Neural progenitor cell (in vitro differentiated cells): Measurements from ENCODE around the gene PHC3. TPM values are rescaled to one million over a fixed set of nuclear protein-coding genes. Genes with fewer than 3 reads are reported as not detected.

ENCODE experiments used
- DNase-seq: peaks from one replicate; pipeline ENCODE4 v3.0.0-alpha.2; 2016; ENCODE audit warnings: low spot score
- H2AFZ ChIP-seq: fragments of 200-600 bp; sonication (generic); replicated peaks from 2 replicates; pipeline ENCODE4 v1.6.1; 2016; ENCODE audit warnings: antibody characterized with exemption
- H3F3A ChIP-seq: fragments of 200-600 bp; sonication (generic); 2 replicates; pipeline ENCODE4 v1.6.1; 2016; ENCODE audit warnings: antibody characterized with exemption, low read depth
- H3K27ac ChIP-seq: fragments of 200-600 bp; sonication (generic); 2 replicates; pipeline ENCODE4 v1.5.1; 2016; ENCODE audit warnings: mild to moderate bottlenecking
- H3K27me3 ChIP-seq: fragments of 200-600 bp; sonication (generic); 2 replicates; pipeline ENCODE4 v1.6.1; 2016; ENCODE audit warnings: mild to moderate bottlenecking, moderate library complexity
- H3K36me3 ChIP-seq: fragments of 200-600 bp; sonication (generic); 2 replicates; pipeline ENCODE4 v1.5.1; 2016
- H3K4me1 ChIP-seq: fragments of 200-600 bp; sonication (generic); 2 replicates; pipeline ENCODE4 v1.6.1; 2016; ENCODE audit warnings: mixed run types
- H3K4me2 ChIP-seq: fragments of 200-600 bp; sonication (generic); 2 replicates; pipeline ENCODE4 v1.6.1; 2016
- H3K4me3 ChIP-seq: fragments of 200-600 bp; sonication (generic); 2 replicates; pipeline ENCODE4 v1.5.1; 2016
- H3K79me2 ChIP-seq: fragments of 200-600 bp; sonication (generic); 2 replicates; pipeline ENCODE4 v1.6.1; 2016; ENCODE audit warnings: low read depth
- H3K9ac ChIP-seq: fragments of 200-600 bp; sonication (generic); 2 replicates; pipeline ENCODE4 v1.6.1; 2016
- H3K9me3 ChIP-seq: fragments of 200-600 bp; sonication (generic); 2 replicates; pipeline ENCODE4 v1.5.1; 2016; ENCODE audit warnings: low read depth
- H4K20me1 ChIP-seq: fragments of 200-600 bp; sonication (generic); 2 replicates; pipeline ENCODE4 v1.6.1; 2016; ENCODE audit warnings: low read depth
- H3K27ac Mint-ChIP-seq: 3 replicates; pipeline ENCODE4 v1.8.0; 2021; ENCODE audit warnings: mixed read lengths
- H3K27me3 Mint-ChIP-seq: 2 replicates; pipeline ENCODE4 v1.8.0; 2022; ENCODE audit warnings: low read depth, mild to moderate bottlenecking, inconsistent platforms, moderate library complexity, mixed read lengths; ENCODE audit not compliant: insufficient read depth
- H3K36me3 Mint-ChIP-seq: 3 replicates; pipeline ENCODE4 v1.8.0; 2021; ENCODE audit warnings: mixed read lengths
- H3K4me1 Mint-ChIP-seq: 3 replicates; pipeline ENCODE4 v1.8.0; 2021; ENCODE audit warnings: mixed read lengths
- H3K4me3 Mint-ChIP-seq: 3 replicates; pipeline ENCODE4 v1.8.0; 2021; ENCODE audit warnings: mild to moderate bottlenecking, moderate library complexity, mixed read lengths
- H3K9me3 Mint-ChIP-seq: 3 replicates; pipeline ENCODE4 v1.8.0; 2020; ENCODE audit warnings: mixed read lengths
- EZH2 ChIP-seq: fragments of 200-600 bp; sonication (generic); IDR thresholded peaks from 2 replicates; pipeline ENCODE4 v1.6.1; 2017; ENCODE audit warnings: antibody characterized with exemption, mild to moderate bottlenecking, moderate library complexity
- EZH2phosphoT487 ChIP-seq: fragments of 200-600 bp; sonication (generic); IDR thresholded peaks from 2 replicates; pipeline ENCODE4 v1.6.1; 2017; ENCODE audit warnings: antibody characterized with exemption
- total RNA-seq: library from RNA; depleted of rRNA; stranded (reverse); fragments of >200 nt; gene quantifications from 2 replicates; pipeline ENCODE4 v1.2.3, GENCODE V29; 2015; ENCODE audit warnings: low replicate concordance
- TF ChIP-seq, protein P1 (sequence below): fragments of 200-600 bp; sonication (generic); IDR thresholded peaks from 2 replicates; pipeline ENCODE4 v1.5.1; 2017; ENCODE audit warnings: antibody characterized with exemption, mild to moderate bottlenecking

Gene PHC3
- total RNA-seq, 1 donor from 2014 or later, result 27.3 TPM

DNA sequence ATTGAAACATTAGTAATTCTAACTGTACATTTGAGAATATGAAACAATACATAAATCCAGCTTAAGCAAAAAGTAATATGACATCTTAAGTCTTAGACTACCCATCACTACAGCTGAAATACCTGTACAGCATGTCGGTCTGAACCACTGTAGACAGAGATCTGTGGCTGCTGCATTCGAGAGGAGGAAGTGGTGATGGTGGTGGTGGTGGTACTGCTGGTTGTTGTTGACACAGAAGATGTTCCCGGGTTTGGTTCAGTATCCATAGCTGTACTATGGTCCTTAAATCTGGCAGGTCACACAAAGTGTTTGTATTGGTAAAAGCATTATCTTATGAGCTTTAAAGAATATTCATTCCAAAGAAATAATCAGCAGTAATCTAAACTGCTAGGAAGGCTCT, 2.9 kb downstream of the PHC3 start:
- no peaks in the 10 kb centered on the region for H3F3A ChIP-seq
- Mint-ChIP-seq H3K36me3 (peaks cover 24% of the 10 kb centered on the region), H3K27ac (peak overlapping the region; percentile 7), H3K4me3 (peak overlapping the region; percentile 8), H3K27me3 (peaks cover 6% of the 10 kb centered on the region), H3K9me3 (no peaks in the 10 kb centered on the region), H3K4me1 (peaks cover 22% of the 10 kb centered on the region)
- H3K4me3 ChIP-seq, result no peak overlapping the region
- H3K27ac ChIP-seq, result no peak overlapping the region
- H4K20me1 ChIP-seq, result peaks cover 8% of the 10 kb centered on the region
- peaks cover 64% of the 10 kb centered on the region for H3K79me2 ChIP-seq
- H3K9me3 ChIP-seq, result no peaks in the 10 kb centered on the region
- H3K36me3 ChIP-seq, result peaks cover 11% of the 10 kb centered on the region
- peaks cover 24% of the 10 kb centered on the region for H3K4me1 ChIP-seq
- TF ChIP-seq EZH2 (no peak), EZH2phosphoT487 (no peak)
- TF ChIP-seq, protein P1, sequence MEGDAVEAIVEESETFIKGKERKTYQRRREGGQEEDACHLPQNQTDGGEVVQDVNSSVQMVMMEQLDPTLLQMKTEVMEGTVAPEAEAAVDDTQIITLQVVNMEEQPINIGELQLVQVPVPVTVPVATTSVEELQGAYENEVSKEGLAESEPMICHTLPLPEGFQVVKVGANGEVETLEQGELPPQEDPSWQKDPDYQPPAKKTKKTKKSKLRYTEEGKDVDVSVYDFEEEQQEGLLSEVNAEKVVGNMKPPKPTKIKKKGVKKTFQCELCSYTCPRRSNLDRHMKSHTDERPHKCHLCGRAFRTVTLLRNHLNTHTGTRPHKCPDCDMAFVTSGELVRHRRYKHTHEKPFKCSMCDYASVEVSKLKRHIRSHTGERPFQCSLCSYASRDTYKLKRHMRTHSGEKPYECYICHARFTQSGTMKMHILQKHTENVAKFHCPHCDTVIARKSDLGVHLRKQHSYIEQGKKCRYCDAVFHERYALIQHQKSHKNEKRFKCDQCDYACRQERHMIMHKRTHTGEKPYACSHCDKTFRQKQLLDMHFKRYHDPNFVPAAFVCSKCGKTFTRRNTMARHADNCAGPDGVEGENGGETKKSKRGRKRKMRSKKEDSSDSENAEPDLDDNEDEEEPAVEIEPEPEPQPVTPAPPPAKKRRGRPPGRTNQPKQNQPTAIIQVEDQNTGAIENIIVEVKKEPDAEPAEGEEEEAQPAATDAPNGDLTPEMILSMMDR, result no peak
- H2AFZ ChIP-seq, result no peak overlapping the region
- no peak overlapping the region for H3K9ac ChIP-seq
- no peak for DNase-seq
- H3K4me2 ChIP-seq, result peak overlapping the region; percentile 87
- no peaks in the 10 kb centered on the region for H3K27me3 ChIP-seq

DNA sequence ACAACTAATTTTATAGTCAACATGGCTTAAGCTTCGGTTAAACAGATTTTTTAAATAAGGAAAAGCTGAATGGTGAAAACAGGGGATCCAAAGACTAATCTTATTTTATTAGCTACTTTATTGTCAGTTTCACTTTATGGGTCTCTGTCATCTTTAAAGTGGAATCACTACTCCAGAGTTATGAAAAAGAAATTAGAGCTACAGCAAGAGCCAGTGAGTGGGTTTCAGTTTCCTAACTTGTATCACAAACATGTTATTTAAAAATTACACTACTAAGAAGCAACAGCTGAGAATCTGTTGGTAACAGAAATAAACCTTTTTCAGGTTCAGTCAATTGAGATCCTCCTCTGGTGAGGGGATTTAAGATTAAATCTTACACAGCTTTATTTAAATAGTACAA, 10.0 kb downstream of the PHC3 start:
- Histone ChIP-seq H2AFZ (no peak overlapping the region), H3K4me1 (no peaks in the 10 kb centered on the region), H3K9me3 (no peaks in the 10 kb centered on the region), H4K20me1 (peaks cover 7% of the 10 kb centered on the region), H3K27ac (no peak overlapping the region), H3K4me2 (no peak overlapping the region), H3K79me2 (peaks cover 64% of the 10 kb centered on the region), H3K27me3 (no peaks in the 10 kb centered on the region), H3K9ac (no peak overlapping the region), H3K36me3 (peaks cover 45% of the 10 kb centered on the region), H3F3A (peaks cover 4% of the 10 kb centered on the region), H3K4me3 (no peak overlapping the region)
- no peak overlapping the region for H3K4me3 Mint-ChIP-seq
- no peak for DNase-seq
- no peaks in the 10 kb centered on the region for H3K4me1 Mint-ChIP-seq
- H3K27ac Mint-ChIP-seq, result no peak overlapping the region
- no peaks in the 10 kb centered on the region for H3K27me3 Mint-ChIP-seq
- TF ChIP-seq EZH2phosphoT487 (no peak), EZH2 (no peak)
- TF ChIP-seq, protein P1, result no peak
- no peaks in the 10 kb centered on the region for H3K9me3 Mint-ChIP-seq
- H3K36me3 Mint-ChIP-seq, result peaks cover 31% of the 10 kb centered on the region

DNA sequence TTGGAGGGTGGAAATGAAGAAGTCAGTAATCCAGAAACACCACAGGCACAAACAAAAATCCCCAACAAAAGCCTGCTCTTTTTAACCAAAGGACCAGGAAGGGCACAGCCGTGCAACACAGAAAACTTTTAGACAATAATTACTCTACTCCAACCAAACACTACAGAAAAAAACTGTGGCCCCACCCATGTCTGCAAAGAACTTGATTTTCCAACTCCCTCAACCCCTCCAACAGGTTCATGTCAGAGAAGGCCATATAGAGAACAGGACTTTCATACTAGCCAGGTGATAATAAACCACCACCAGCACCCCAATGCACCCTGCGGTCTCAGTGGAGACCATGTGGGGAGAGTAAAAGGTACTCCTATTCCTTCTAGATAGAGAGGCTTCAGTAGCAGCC, 16.8 kb downstream of the PHC3 start:
- Histone ChIP-seq H3F3A (no peaks in the 10 kb centered on the region), H3K36me3 (peaks cover 23% of the 10 kb centered on the region), H3K4me2 (no peak overlapping the region), H2AFZ (no peak overlapping the region), H3K9ac (no peak overlapping the region), H4K20me1 (peaks cover 8% of the 10 kb centered on the region), H3K27me3 (no peaks in the 10 kb centered on the region), H3K4me1 (no peaks in the 10 kb centered on the region), H3K9me3 (no peaks in the 10 kb centered on the region), H3K4me3 (no peak overlapping the region), H3K79me2 (peaks cover 94% of the 10 kb centered on the region), H3K27ac (no peak overlapping the region)
- Mint-ChIP-seq H3K27me3 (no peaks in the 10 kb centered on the region), H3K9me3 (peaks cover 21% of the 10 kb centered on the region), H3K36me3 (peaks cover 58% of the 10 kb centered on the region), H3K4me3 (no peak overlapping the region), H3K27ac (no peak overlapping the region), H3K4me1 (no peaks in the 10 kb centered on the region)
- DNase-seq, result no peak
- TF ChIP-seq EZH2phosphoT487 (no peak), EZH2 (no peak)
- TF ChIP-seq, protein P1, result no peak
